Endothelial cell of umbilical vein (primary cell): ENCODE data around the gene MYOF. TPM values are rescaled to one million over a fixed set of nuclear protein-coding genes. Genes with fewer than 3 reads are reported as not detected.

Source experiments
- BruUV-seq: library from RNA; stranded (reverse); fragments of 400-500 nt; replicated peaks from 2 replicates; lab custom pipeline; 2021; lab: Mats Ljungman, UMichigan
- CTCF ChIA-PET: fragments of 300-600, 350-600 bp; sonication (Branson Sonifier 250); formaldehyde crosslinking; loops from one replicate; lab custom pipeline; 2021; ENCODE audit warnings: antibody characterized with exemption, inconsistent platforms; lab: Charles Lee
- POLR2A ChIA-PET: fragments of 300-600, 350-600 bp; sonication (Branson Sonifier 250); formaldehyde crosslinking; loops from one replicate; lab custom pipeline; 2021; ENCODE audit warnings: antibody characterized with exemption, inconsistent platforms; lab: Charles Lee
- DNase-seq: peaks from one replicate; pipeline ENCODE4 v3.0.0-alpha.2; 2011; ENCODE audit warnings: low read depth, low spot score
- FAIRE-seq: peaks from 2 replicates; lab custom pipeline; 2011; peaks lifted over from hg19 to GRCh38; lab: Jason Lieb, UNC
- H2AFZ ChIP-seq: 2 replicates; pipeline ENCODE4 v1.6.0; 2012; ENCODE audit warnings: low read depth, low read length, control low read depth, inconsistent platforms
- H3K27ac ChIP-seq: 2 replicates; pipeline ENCODE4 v1.5.1; 2011; ENCODE audit warnings: low read depth, mild to moderate bottlenecking, control low read depth, low read length, moderate library complexity; ENCODE audit not compliant: insufficient read depth
- H3K27me3 ChIP-seq, 2 experiments: 2 replicates each; pipeline versions ENCODE4 v1.6.0 to v1.6.1; 2011; ENCODE audit warnings: low read length in 2 of 2, mixed read lengths in 1 of 2; ENCODE audit not compliant: control insufficient read depth in 2 of 2, insufficient read depth in 2 of 2
- H3K36me3 ChIP-seq, 2 experiments: 2 replicates in 1 of 2; 3 replicates in 1 of 2; pipeline ENCODE4 v1.5.1; 2011; ENCODE audit warnings: low read length in 2 of 2, mild to moderate bottlenecking in 1 of 2, moderate library complexity in 1 of 2; ENCODE audit not compliant: control insufficient read depth in 2 of 2, insufficient read depth in 2 of 2; ENCODE audit errors: extremely low read depth in 1 of 2
- H3K4me1 ChIP-seq: 3 replicates; pipeline ENCODE4 v1.5.1; 2011; ENCODE audit warnings: mild to moderate bottlenecking, low read length; ENCODE audit not compliant: control insufficient read depth, insufficient read depth; ENCODE audit errors: extremely low read depth
- H3K4me2 ChIP-seq: 2 replicates; pipeline ENCODE4 v1.6.1; 2011; ENCODE audit warnings: low read length, control low read depth, mixed read lengths; ENCODE audit not compliant: insufficient read depth
- H3K4me3 ChIP-seq, 3 experiments: fragments of 200-600 bp in 1 of 3; sonication (generic), shearing (Covaris generic) in 1 of 3; replicated peaks in 1 of 3; 2 replicates each; pipeline ENCODE4 v1.5.1; 2011 to 2016; ENCODE audit warnings: control low read depth in 3 of 3, low read length in 3 of 3, mild to moderate bottlenecking in 2 of 3, inconsistent platforms in 1 of 3, low read depth in 1 of 3, moderate library complexity in 1 of 3; ENCODE audit not compliant: insufficient read depth in 1 of 3
- H3K79me2 ChIP-seq: 2 replicates; pipeline ENCODE4 v1.6.0; 2012; ENCODE audit warnings: low read length, inconsistent platforms; ENCODE audit not compliant: control insufficient read depth, insufficient read depth
- H3K9ac ChIP-seq: replicated peaks from 2 replicates; pipeline ENCODE3; 2011; ENCODE audit warnings: low read length, control low read depth; ENCODE audit not compliant: insufficient read depth; ENCODE audit errors: extremely low read depth
- H3K9me1 ChIP-seq: replicated peaks from 3 replicates; pipeline ENCODE4 v1.6.0; 2011; ENCODE audit warnings: mild to moderate bottlenecking, low read length; ENCODE audit not compliant: control insufficient read depth, insufficient read depth; ENCODE audit errors: extremely low read depth
- H3K9me3 ChIP-seq: replicated peaks from 2 replicates; pipeline ENCODE4 v1.5.1; 2012; ENCODE audit warnings: low read length, inconsistent platforms; ENCODE audit not compliant: control insufficient read depth, insufficient read depth
- H4K20me1 ChIP-seq: replicated peaks from 2 replicates; pipeline ENCODE3; 2011; ENCODE audit warnings: mild to moderate bottlenecking, low read length; ENCODE audit not compliant: control insufficient read depth, insufficient read depth; ENCODE audit errors: extremely low read depth
- CTCF ChIP-seq, 2 donors: IDR thresholded peaks; 1 replicate in 1 of 2; 2 replicates in 1 of 2; pipeline ENCODE4 v1.5.1; 2011; ENCODE audit warnings: low read length in 2 of 2, mild to moderate bottlenecking in 2 of 2, moderate library complexity in 2 of 2, control low read depth in 1 of 2, inconsistent platforms in 1 of 2, low read depth in 1 of 2; ENCODE audit not compliant: insufficient read depth in 1 of 2; ENCODE audit errors: extremely low read depth in 1 of 2
- EZH2 ChIP-seq: IDR thresholded peaks from 2 replicates; pipeline ENCODE4 v1.6.1; 2012; ENCODE audit warnings: borderline replicate concordance, low read depth, mild to moderate bottlenecking, moderate library complexity, low read length, inconsistent platforms; ENCODE audit not compliant: severe bottlenecking
- FOS ChIP-seq: IDR thresholded peaks from 2 replicates; pipeline ENCODE4 v1.6.1; 2011; ENCODE audit warnings: mild to moderate bottlenecking, low read length, moderate library complexity, borderline replicate concordance; ENCODE audit not compliant: insufficient read depth
- GATA2 ChIP-seq: IDR thresholded peaks from 2 replicates; pipeline ENCODE4 v1.7.0; 2011; ENCODE audit warnings: low read depth, mild to moderate bottlenecking, moderate library complexity, mixed read lengths, low read length; ENCODE audit not compliant: insufficient read length, insufficient read depth
- JUN ChIP-seq: IDR thresholded peaks from 2 replicates; pipeline ENCODE4 v1.6.1; 2011; ENCODE audit warnings: borderline replicate concordance, low read depth; ENCODE audit not compliant: insufficient read length, insufficient read depth
- MAX ChIP-seq: IDR thresholded peaks from 2 replicates; pipeline ENCODE4 v1.6.1; 2011; ENCODE audit not compliant: insufficient read depth, insufficient read length
- MYC ChIP-seq: IDR thresholded peaks from one replicate; pipeline ENCODE4 v1.6.1; 2011; ENCODE audit warnings: mild to moderate bottlenecking, low read depth, low read length
- POLR2A ChIP-seq: IDR thresholded peaks from 2 replicates; pipeline ENCODE4 v1.6.1; 2012; ENCODE audit warnings: low read depth, mild to moderate bottlenecking, control low read depth, low read length
- POLR2AphosphoS5 ChIP-seq: IDR thresholded peaks from 2 replicates; pipeline ENCODE4 v1.6.1; 2012; ENCODE audit warnings: low read depth, mild to moderate bottlenecking, control low read depth, low read length, moderate library complexity; ENCODE audit not compliant: insufficient read depth
- dilution Hi-C: fragments of 300-500 bp; cut with MboI; formaldehyde crosslinking; loops from one replicate; pipeline ENCODE4 v1.15.0; 2019; ENCODE audit warnings: low sequenced_read_pairs; ENCODE audit not compliant: extremely low pct_ligation_motif_present
- intact Hi-C: fragments of 100-400 bp; cut with micrococcal nuclease; formaldehyde crosslinking; loops from one replicate; pipeline ENCODE4 v1.10.0; 2022
- polyA plus RNA-seq, 4 experiments: library from polyadenylated mRNA; depleted of rRNA in 3 of 4; stranded (reverse) in 3 of 4; unstranded in 1 of 4; fragments of >200 nt; gene quantifications; 2 replicates each; pipeline versions ENCODE4 v1.2.1 to v1.2.3, GENCODE V29; 2011 to 2012; ENCODE audit warnings: missing spikeins in 1 of 4
- total RNA-seq: library from RNA; stranded (reverse); gene quantifications from 2 replicates; pipeline ENCODE4 v1.2.3, GENCODE V29; 2021

Gene MYOF
- total and polyA plus RNA-seq, 2 donors (not counting 3 experiments of a cell fraction or from before 2014, with no cell fraction given) = 98.4 to 379 TPM

DNA sequence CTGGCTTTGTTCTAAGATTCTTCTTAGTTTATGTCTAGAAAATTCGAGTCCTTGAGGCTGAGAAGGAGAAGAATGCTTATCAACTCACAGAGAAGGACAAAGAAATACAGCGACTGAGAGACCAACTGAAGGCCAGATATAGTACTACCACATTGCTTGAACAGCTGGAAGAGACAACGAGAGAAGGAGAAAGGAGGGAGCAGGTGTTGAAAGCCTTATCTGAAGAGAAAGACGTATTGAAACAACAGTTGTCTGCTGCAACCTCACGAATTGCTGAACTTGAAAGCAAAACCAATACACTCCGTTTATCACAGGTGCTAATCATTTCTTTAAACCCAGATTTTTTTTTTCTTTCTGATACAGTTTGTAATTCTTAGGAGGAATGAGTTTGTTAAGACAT lies 20.9 kb upstream of the MYOF start:
- FAIRE-seq = no peak
- Histone ChIP-seq H3K79me2 (peaks cover 42% of the 10 kb centered on the region), H2AFZ (no peak overlapping the region), H3K4me2 (no peak overlapping the region), H3K4me3 (no peak overlapping the region), H3K36me3 (peaks cover 0 to 16% of the 10 kb centered on the region in 2 experiments), H4K20me1 (no peaks in the 10 kb centered on the region), H3K9me3 (no peaks in the 10 kb centered on the region), H3K9ac (no peak overlapping the region), H3K4me1 (peaks cover 9% of the 10 kb centered on the region), H3K9me1 (no peaks in the 10 kb centered on the region), H3K27ac (no peak overlapping the region), H3K27me3 (no peaks in the 10 kb centered on the region)
- no peak for DNase-seq
- intact Hi-C loops (loop anchor here (5.0 kb wide), 1 partner anchor 191 kb away; no protein-coding TSS in a partner anchor), dilution Hi-C loops (no loop called here)
- TF ChIP-seq GATA2 (no peak), EZH2 (no peak), MYC (no peak), POLR2A (no peak), JUN (no peak), MAX (no peak), CTCF (IDR thresholded peaks at IDR 0.05; ENCODE audit: extremely low read depth in 1 of 2, insufficient read depth in 1 of 2, low read depth in 1 of 2, low read length in 2 of 2) (no peak), FOS (no peak), POLR2AphosphoS5 (no peak)
- CTCF ChIA-PET = interaction anchor here (2.3 to 3.2 kb wide), 3 partner anchors 9 to 127 kb away, joined by 13 to 18 read pairs (median 13); partner anchors contain the start of gene MYOF
- POLR2A ChIA-PET = no interaction called here
- BruUV-seq = no TSS peak
